Lung microvascular endothelial cell (primary cell): Measurements from ENCODE around the gene CNBD2. TPM values are rescaled to one million over a fixed set of nuclear protein-coding genes. Genes with fewer than 3 reads are reported as not detected.
"Not testable (repeated sequence)": the region's sequence is repeated elsewhere in the genome, so short reads cannot be mapped to it uniquely, and the experiment has no call there.

ENCODE experiments used
- DNase-seq, 2 donors: peaks; one replicate each; pipeline versions ENCODE4 v3.0.0 to v3.0.0-alpha.2; 2010; ENCODE audit warnings: low read depth in 2 of 2
- total RNA-seq: library from RNA; depleted of rRNA; stranded (reverse); fragments of >200 nt; gene quantifications from 2 replicates; pipeline ENCODE4 v1.2.1, GENCODE V29; 2014

Gene CNBD2
- total RNA-seq, 1 donor from 2014 or later: 5.6 TPM

DNA sequence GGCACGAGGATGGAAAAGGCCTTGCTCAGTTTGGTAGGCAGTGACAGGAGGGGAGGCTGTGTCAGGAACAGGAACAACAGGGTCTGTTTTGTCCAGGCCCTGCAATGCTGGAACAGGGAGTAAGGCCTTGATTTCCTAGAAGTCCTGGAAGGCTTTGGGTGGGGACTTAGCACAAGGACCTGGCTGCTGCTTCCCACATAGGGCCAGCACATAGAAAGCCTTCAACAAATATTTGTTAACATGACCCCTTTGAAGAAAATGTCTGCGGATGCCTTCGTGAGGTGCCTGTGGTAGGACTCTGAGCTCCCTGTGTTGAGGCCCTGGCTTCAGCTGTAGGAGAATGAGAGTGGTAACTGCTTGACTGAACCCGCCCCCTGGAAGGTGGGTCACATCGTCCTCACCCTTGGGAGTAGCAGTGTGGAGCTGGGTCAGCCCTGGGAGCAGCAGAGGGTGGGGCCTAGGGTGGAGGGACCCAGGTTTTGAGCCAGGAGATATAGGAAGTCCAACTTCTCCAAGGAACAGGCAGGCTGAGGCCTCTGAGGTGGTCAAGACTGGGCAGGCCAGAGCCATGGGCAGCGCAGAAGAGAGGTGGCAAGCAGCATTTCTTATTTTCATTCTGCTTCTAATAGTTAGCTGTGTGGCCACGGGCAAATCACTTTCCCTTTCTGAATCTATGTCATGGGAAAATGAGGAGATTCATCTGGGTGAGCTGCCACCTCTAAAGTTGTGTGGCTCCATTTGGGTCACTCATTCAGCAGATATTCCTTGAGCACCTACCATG lies 50.0 kb downstream of the CNBD2 start:
- DNase-seq: no peak

GRCh38 chr20:36026131-36026530 lies 57.7 kb downstream of the CNBD2 start:
- DNase-seq: not testable (repeated sequence)

DNA sequence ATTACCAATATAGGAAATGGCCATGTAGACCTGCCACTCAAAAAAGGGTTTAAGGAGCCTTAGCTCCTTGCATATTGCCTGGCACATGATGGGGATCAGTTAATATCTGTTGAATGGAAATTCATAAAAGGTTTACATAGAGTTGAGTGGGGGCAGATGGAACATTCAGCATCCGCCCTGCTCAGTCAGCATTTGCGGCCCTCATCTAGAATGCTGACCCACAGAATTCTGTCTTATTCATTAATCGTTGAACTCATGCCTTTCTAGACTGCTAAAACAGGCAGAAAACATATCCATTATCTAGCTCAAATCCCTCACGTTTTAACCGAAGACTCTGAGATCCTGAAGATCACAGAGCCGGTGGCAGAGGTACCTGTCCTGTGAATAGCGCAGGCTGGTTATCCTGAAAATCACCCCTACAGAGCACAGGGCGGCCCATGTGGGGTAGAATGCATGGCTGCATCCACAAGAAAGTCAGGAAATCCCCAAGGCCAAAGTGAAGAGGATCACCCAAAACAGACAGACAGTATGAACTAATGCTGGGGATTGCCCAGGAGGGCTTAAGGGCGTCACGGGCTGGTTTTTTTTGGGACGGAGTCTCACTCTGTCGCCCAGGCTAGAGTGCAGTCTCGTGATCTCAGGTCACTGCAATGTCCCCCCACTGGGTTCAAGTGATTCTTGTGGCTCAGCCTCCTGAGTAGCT lies 59.9 kb downstream of the CNBD2 start:
- no peak for DNase-seq

- DNase-seq: no peak
These were observed 61.8 kb downstream of the CNBD2 start for GRCh38 chr20:36030149-36030548.

GRCh38 chr20:36031806-36032205 lies 63.4 kb downstream of the CNBD2 start:
- no peak for DNase-seq

DNA sequence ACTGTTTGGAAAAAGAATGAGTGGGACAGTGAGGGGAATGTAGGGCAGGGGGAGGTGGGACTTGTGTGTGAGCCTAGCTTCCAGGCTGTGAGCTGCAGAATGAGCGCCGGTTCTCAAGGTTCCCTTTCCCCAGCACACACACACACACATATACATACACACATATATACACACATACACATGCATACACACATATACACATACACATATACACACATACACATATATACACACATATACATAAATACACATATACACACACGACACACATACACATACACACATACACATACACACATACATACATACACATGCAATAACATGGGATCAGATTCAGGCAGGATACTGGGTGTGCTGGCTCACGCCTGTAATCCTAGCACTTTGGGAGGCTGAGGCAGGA lies 66.5 kb downstream of the CNBD2 start:
- no peak for DNase-seq

- no peak for DNase-seq
These were observed 67.4 kb downstream of the CNBD2 start for GRCh38 chr20:36035745-36036144.

- no peak for DNase-seq
These were observed 68.3 kb downstream of the CNBD2 start for GRCh38 chr20:36036688-36037087.

DNA sequence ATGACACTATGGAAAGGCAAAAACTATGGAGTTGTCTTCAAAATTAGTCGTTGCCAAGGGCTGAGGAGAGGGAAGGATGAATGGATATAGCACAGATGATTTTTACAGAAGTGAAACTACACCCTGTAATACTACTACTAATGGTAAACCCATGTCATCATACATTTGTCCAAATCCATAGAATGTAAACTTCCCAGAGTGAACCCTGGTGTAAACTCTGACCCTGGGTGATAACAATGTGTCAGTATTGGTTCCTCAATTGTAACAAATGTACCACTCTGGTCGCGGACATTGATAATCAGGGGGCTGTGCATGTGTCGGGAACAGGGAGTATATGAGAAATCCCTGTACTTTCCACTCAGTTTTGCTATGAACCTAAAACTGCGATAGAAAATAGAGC lies 72.2 kb downstream of the CNBD2 start:
- no peak for DNase-seq

DNA sequence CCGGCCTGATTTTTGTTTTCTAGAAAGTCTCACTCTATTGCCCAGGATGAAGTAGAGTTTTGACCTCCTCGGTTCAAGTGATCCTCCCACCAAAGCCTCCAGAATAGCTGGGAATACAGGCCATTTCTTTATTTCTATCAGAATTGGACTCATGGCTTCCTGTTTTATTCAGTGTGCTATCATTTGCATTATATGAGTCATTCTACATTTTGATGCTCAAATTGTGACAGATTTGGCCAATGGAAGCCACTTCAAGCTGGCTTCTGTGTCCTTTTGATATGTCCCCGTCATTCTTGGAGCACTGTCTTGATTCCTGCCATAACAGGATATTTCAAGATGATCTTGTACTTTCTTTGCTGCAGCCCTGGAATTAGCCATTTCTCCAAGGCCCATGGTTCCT lies 75.1 kb downstream of the CNBD2 start:
- DNase-seq: peak in 1 of 2 donors; percentile 10

DNA sequence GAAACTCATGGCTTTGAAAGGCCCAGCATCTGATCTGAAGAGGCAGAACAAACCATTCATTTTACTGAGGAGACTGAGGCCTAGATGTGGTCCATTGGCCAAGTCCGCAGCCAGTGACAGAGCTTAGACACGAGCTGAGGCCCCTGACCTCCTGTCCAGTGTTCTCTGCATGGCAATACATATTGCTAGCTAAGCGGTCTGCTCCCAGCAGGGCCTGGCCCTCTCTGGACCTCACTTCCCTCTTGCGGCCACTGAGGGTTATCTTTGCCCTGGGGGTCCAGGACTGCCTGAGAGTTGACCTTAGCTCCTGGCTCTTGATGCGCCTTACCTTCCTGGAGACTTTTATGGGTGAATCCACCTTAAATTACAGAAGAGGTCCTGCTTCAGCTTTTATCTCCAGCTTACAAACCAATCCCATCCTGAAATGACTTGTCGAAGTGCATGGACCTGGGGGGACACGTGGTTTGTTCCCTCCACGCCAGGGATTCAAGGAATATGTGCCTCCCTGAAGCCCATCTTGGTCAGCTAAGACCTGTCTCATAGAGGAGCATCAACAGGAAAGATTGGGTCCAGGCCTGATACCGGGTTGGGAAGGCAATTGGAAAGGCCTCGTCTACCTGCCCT lies 75.6 kb downstream of the CNBD2 start:
- DNase-seq: no peak

DNA sequence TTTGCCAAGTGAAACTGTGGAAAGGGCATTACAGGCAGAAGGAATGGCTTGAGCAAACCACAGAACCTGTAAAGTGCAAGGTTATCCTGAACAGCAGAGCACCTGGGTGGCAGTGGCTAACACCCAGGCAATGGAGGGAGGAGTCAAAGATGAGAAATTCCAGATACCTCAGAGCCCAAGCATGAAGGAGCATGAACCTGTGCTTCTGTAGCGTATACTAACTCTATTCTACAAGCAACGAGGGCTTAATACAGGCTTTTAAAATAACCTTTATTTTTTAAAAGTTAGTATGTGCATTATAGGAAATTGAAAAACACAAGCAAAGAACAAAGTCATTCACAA lies 77.0 kb downstream of the CNBD2 start:
- DNase-seq: no peak

- DNase-seq: not testable (repeated sequence)
These were observed 77.8 kb downstream of the CNBD2 start for GRCh38 chr20:36046073-36046798.

DNA sequence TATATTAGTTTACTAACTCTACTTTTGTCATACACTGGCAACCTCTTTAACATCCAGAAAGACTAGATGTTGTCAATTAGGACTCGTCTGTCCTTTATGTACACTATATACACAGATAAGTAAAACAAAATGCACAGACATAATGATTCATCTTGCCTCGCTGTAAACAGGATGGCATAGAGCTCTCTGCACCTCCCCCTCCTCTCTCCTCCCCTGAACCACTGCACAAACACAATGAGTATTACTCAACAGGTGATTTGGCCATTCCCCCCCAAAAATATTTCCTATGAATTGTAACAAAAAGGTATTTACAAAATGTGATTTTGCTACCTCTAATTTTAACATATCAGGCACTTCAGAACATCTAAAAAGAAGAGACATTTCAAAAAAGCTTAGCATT lies 81.0 kb downstream of the CNBD2 start:
- DNase-seq: peak; percentile 21 to 32

GRCh38 chr20:36050436-36051317 lies 82.3 kb downstream of the CNBD2 start:
- peak; percentile 84 to 86 for DNase-seq

DNA sequence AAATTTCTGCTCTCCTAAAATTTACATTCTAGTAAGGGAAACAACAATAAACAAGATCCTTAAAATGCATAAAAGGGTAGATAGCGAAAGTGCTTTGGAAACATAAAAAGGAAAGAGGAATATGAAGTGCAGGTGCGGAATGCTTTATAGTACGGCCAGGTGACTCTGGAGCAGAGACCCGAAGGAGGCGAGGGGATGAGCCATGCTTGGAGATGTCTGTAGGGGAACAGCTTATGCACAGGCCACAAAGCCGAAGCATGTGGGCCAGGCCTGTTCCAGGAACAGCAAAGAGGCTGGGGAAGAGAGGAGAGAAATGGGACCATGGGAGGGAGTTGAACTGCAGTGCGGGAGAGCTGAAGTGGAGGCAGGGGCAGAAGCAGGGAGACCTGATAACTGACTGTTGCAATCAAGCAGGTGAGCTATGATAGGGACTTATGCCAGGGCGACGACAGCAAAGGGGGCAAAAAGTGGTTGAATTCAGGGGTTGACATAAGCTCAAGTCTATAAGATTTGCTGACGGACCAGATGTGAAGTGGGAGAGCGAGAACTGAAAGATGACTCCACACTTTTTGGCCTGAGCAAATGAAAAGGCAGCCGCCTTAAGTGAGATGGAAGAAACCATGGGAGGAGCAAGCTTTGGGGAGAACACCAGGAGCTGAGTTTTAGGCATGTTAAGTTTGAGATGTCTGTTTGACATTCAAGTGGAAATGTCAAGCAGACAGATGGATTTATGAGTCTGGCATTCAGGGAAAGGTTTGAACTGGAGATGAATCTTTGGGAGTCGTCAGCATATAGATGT lies 83.1 kb downstream of the CNBD2 start:
- DNase-seq: no peak

GRCh38 chr20:36052117-36052513 lies 83.7 kb downstream of the CNBD2 start:
- no peak for DNase-seq

DNA sequence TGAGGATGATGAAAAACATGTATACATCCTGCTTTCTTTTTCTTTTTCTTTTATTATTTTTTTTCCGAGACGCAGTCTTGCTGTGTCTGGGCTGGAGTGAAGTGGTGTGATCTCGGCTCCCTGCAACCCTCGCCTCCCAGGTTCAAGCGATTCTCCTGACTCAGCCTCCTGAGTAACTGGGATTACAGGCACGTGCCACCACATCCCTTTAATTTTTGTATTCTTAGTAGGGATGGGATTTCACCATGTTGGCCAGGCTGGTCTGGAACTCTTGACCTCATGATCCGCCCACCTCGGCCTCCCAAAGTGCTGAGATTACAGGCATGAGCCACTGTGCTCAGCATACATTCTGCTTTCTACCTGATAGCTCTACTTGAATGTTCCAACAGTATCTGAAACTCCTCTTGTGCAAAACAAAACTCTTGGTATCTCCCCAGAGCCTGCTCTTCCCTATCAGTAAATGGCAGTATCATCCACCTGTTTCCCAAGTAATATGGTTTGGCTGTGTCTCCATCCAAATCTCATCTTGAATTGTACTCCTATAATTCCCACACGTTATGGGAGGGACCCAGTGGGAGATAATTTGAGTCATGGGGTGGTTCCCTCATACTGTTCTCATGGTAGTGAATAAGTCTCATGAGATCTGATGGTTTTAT lies 85.6 kb downstream of the CNBD2 start:
- DNase-seq: not testable (repeated sequence)

- DNase-seq: no peak
These were observed 86.8 kb downstream of the CNBD2 start for GRCh38 chr20:36055145-36055544.

DNA sequence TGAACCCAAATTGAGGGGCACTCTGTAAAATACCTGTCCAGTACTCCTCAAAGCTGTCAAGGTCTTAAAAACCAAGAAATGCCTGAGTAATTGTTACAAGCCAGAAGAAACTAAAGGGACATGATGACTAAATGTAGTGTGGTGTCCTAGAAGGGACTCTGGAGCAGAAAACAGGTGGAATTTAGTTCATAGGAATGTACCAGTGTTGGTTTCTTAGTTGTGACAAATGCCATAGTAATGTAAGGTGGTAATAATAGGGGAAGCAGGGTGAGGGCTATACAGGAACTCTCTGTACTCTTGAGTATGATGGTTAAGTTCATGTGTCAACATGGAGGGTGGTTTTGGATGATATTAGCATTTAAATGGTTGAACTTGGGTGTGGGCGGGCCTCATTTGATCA lies 92.3 kb downstream of the CNBD2 start:
- DNase-seq: no peak
